Ishikawa (cell line): Measurements from ENCODE around the gene E2F3.

Experiments
- CEBPB ChIP-seq: IDR thresholded peaks from 2 replicates; pipeline ENCODE4 v1.6.1; 2012
- FOXM1 ChIP-seq: IDR thresholded peaks from 2 replicates; pipeline ENCODE4 v1.6.1; 2012; ENCODE audit warnings: low read depth, borderline replicate concordance
- RAD21 ChIP-seq: IDR thresholded peaks from 2 replicates; pipeline ENCODE4 v1.6.1; 2012; ENCODE audit warnings: low read depth
- TAF1 ChIP-seq: IDR thresholded peaks from 2 replicates; pipeline ENCODE4 v1.6.1; 2012; ENCODE audit warnings: low read depth, mild to moderate bottlenecking
- YY1 ChIP-seq: IDR thresholded peaks from 2 replicates; pipeline ENCODE4 v1.6.1; 2012; ENCODE audit warnings: low read depth
- TF ChIP-seq, protein P1 (sequence below): IDR thresholded peaks from 2 replicates; pipeline ENCODE4 v1.6.1; 2012; ENCODE audit warnings: low read depth, mild to moderate bottlenecking
- TF ChIP-seq, protein P2 (sequence below): IDR thresholded peaks from 2 replicates; pipeline ENCODE4 v1.6.1; 2012
- TF ChIP-seq, protein P3 (sequence below): IDR thresholded peaks from 2 replicates; pipeline ENCODE4 v1.6.1; 2012

DNA sequence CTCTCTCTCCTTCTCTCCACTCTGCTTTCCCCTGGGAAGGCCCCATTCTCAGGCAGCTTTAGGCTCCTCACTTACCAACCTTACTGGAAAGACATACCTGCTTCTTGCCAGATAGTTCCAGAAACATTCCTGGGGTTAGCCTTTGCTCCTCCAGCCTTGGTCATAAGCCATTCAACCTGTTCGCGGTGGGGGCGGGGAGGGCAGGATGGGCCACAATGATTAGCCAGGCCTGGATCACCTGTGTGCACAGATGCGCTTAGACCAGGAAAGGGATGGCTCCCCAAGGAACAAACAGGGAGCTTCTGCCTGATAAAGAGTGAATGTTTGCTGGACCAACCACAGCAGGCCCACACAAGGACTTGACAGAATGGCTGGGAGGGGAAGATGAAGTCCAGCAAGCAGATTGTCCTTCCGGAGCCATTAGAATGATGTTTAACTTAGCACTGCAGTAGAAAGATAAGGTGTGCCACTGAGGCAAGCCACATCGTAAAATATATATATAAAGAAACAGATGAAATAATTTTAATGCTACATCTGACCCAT is 74.9 kb downstream of the E2F3 start:
- TF ChIP-seq CEBPB (no peak), FOXM1 (no peak), YY1 (no peak), TAF1 (no peak), RAD21 (no peak)
- TF ChIP-seq, protein P1, sequence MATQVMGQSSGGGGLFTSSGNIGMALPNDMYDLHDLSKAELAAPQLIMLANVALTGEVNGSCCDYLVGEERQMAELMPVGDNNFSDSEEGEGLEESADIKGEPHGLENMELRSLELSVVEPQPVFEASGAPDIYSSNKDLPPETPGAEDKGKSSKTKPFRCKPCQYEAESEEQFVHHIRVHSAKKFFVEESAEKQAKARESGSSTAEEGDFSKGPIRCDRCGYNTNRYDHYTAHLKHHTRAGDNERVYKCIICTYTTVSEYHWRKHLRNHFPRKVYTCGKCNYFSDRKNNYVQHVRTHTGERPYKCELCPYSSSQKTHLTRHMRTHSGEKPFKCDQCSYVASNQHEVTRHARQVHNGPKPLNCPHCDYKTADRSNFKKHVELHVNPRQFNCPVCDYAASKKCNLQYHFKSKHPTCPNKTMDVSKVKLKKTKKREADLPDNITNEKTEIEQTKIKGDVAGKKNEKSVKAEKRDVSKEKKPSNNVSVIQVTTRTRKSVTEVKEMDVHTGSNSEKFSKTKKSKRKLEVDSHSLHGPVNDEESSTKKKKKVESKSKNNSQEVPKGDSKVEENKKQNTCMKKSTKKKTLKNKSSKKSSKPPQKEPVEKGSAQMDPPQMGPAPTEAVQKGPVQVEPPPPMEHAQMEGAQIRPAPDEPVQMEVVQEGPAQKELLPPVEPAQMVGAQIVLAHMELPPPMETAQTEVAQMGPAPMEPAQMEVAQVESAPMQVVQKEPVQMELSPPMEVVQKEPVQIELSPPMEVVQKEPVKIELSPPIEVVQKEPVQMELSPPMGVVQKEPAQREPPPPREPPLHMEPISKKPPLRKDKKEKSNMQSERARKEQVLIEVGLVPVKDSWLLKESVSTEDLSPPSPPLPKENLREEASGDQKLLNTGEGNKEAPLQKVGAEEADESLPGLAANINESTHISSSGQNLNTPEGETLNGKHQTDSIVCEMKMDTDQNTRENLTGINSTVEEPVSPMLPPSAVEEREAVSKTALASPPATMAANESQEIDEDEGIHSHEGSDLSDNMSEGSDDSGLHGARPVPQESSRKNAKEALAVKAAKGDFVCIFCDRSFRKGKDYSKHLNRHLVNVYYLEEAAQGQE = no peak
- TF ChIP-seq, protein P2, sequence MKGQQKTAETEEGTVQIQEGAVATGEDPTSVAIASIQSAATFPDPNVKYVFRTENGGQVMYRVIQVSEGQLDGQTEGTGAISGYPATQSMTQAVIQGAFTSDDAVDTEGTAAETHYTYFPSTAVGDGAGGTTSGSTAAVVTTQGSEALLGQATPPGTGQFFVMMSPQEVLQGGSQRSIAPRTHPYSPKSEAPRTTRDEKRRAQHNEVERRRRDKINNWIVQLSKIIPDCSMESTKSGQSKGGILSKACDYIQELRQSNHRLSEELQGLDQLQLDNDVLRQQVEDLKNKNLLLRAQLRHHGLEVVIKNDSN = no peak
- TF ChIP-seq, protein P3, sequence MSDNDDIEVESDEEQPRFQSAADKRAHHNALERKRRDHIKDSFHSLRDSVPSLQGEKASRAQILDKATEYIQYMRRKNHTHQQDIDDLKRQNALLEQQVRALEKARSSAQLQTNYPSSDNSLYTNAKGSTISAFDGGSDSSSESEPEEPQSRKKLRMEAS = no peak
